GM12874 (cell line): ENCODE measurements around the gene SEC16A.

Experiments
- CTCF ChIP-seq: IDR thresholded peaks from 2 replicates; pipeline ENCODE4 v1.5.1; 2011; ENCODE audit warnings: low read depth, mild to moderate bottlenecking, control low read depth, low read length, moderate library complexity; ENCODE audit not compliant: insufficient read depth

The SEC16A gene

DNA sequence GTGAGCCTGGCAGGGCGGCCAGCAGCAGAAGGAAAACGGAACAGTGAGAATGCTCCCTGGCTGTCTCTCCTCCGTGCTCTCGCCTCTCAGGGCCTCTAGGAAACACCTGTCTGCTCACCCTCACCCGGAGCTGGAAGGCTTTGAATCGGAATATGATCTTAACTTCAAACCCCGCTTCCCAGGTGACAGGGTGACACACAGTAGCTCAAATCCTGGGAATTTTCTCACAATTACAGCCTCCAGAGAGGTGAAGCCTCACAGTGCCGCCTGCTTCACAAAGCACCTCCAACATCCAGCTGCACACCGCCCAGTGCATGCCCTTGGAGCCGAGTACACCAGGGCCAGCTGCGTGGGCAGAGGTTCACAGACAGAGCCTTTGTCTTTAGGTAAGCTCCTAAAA, 12.5 kb downstream of the SEC16A start:
- no peak for TF ChIP-seq CTCF

DNA sequence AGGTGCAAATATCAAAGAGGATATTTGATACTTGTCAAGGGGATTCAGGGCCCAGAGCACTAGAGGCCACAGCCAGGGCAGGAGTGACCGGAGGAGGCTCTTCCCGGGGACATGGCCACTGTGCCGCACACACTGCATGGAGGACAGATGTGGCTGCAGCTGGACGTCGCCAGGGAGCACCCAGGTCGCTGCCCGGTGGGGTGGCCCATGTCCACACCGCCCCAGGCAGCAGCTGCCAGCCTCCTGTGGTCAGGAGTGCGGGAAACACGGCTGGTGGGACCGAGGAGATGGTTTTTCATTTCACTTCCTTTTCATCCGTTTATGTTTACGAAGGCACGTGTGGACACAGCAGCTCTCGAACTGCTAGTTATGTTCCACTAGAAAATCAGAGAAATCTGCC, 15.1 kb downstream of the SEC16A start:
- TF ChIP-seq CTCF, result no peak

DNA sequence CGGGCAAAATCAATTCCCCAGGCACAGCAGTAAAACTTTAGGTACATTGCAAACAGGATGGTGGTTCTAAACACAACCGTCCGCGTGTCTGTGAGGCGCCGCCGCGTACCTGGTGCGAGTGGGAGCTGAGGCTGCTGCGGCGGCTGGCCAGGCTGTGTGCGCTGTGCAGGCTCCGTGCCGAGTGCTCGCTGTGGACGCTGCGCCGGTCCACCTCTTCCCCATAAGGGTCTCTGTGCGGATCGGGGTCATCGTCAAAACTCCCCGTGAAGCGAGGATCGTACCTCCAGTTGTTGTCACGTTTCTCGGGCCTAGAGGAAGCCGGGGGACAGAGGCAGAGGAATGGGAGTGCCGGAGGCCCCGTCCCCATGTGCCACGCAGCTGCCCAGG, 16.7 kb downstream of the SEC16A start:
- TF ChIP-seq CTCF, result no peak

- no peak for TF ChIP-seq CTCF
Observed at GRCh38 chr9:136465500-136466154, 17.2 kb downstream of the SEC16A start.

- TF ChIP-seq CTCF, result no peak
Observed at GRCh38 chr9:136464241-136464640, 18.6 kb downstream of the SEC16A start.

DNA sequence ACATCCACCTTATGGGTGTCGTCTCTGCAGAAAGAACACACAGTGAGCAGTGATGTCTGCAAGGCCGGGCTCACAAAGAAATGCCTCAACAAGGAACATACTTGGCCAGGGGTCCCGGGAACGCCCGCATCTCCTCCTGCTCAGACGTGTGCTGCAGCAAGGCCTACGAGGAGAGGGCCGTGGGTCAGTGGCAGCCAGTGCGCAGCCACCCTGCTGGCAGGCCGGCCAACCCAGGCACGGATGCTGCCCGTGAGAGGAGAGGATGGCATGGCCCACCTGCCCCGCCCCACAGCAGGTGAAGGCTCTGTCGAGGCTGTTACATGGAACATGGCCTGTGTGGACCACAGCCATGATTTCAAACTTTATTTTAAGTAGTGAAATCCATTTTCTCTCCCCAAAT, 19.3 kb downstream of the SEC16A start:
- TF ChIP-seq CTCF, result no peak

DNA sequence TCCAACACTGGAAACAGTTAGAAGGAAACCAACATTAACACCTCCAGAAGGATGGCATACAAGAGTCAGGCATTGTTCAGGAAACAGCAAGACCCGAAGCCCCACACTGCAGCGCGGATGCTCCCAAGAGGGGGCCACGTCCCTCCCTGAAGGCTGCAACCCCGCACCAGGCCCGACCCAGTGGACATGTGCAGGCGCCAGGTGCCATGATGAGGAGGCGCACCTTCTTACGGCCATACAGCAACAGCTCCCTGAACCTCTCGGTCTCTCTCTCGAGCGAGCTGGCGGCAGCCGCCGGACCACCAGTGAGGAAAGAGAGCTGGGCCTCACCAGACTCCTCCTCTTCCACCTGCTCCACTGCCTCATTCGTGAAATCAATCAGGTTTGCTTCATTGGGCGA, 20.2 kb downstream of the SEC16A start:
- TF ChIP-seq CTCF, result no peak
